Fibroblast of the conjunctiva (primary cell): ENCODE data around the gene OR10G4.
"Not testable (repeated sequence)": the region's sequence is repeated elsewhere in the genome, so short reads cannot be mapped to it uniquely, and the experiment has no call there.

Experiments used
- DNase-seq: peaks from one replicate; pipeline ENCODE4 v3.0.0-alpha.2; 2010; ENCODE audit warnings: low read depth

The OR10G4 gene

GRCh38 chr11:124012697-124013096 is at the start of gene OR10G4:
TSS of gene OR10G4 (plus strand) at chr11:124012997. CDS start at chr11:124015575, 2,578 bp downstream.
- no peak for DNase-seq

- DNase-seq = peak; percentile 20
Measured at GRCh38 chr11:123973816-123974215, 39.0 kb upstream of the OR10G4 start.

GRCh38 chr11:123976770-123977560 is 35.8 kb upstream of the OR10G4 start:
- DNase-seq = no peak

DNA sequence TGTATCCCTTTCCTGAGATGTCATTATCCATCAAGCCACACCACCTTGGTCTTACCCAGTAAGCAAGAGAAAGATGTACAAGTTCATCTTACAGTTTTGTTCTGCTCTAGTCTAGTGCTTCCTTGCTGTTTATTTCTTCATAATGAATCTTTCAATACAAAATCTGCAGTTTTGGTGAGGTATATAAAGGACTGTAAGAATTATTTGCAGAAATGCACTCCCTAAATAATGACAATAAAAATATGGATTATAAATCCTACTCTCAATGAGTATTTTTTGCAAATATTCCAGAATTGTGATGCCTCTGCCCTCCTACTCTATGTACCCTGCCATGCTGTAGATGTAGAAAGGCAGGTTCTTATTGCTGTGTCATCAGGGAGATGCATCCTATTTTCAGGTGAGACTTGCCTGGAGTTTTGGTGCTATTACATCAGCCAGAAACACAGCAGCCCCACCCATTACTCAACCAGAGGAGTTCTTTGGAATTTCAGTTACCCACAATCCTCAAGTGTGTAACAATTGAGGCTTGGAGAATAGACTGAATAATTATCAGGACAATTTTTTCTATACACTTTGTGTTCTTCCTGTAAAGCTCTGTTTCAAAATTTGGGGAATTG is 35.0 kb upstream of the OR10G4 start, which contains the start of gene OR10S1:
OR10S1 (minus strand) TSS at position 51 of the 617 bp plus-strand sequence. CDS start 117 bp downstream, outside the sequence.
- no peak for DNase-seq

- no peak for DNase-seq
Measured at GRCh38 chr11:123979311-123979710, 33.5 kb upstream of the OR10G4 start.

DNA sequence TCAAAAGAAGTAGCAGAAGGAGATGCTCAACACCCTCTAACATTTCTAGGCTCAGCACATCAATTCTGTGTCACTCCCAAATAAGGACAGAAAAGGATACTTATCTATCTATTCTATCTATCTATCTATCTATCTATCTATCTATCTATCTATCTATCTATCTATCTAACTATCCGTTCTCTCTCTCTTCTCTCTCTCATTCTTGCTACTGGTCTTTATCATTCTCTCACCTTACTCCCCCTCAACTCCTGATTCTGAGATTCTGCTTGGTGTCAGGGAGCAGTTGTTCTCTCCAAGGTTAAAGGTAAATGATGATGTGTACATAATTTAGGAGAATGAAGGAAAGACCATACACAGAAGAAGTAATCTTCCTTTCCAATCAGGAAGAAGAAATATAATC is 17.7 kb upstream of the OR10G4 start, which contains the start of gene OR10G6:
OR10G6 (minus strand) TSS at position 43 of the 400 bp plus-strand sequence; CDS start at position 43, 0 bp downstream.
- DNase-seq = no peak

- not testable (repeated sequence) for DNase-seq
Measured at GRCh38 chr11:124015837-124016236, 3.0 kb downstream of the OR10G4 start.

DNA sequence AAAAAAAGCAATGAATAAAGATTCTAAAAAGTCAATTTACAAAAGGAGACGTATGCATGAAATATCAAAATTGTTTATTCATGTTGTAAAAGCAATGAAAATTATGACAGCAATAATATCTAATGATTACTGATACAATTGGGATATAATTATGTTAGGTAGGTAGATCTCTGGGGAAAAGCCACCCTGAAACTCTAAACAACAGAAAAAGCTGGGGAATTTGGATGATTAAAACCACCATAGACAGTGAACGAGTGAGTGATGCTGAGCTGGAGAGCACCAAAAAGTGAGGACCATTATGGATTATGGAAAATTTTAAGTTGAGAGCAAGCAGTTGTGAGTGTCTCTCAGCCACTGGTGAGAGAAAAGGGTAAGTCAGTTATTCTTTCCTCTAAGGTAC is 13.7 kb downstream of the OR10G4 start, which contains the start of gene OR10G8:
OR10G8 (plus strand) TSS at position 301 of the 400 bp plus-strand sequence. CDS start 2,825 bp downstream, outside the sequence.
- DNase-seq = no peak

GRCh38 chr11:124036666-124037065 is 23.9 kb downstream of the OR10G4 start:
- DNase-seq = no peak

DNA sequence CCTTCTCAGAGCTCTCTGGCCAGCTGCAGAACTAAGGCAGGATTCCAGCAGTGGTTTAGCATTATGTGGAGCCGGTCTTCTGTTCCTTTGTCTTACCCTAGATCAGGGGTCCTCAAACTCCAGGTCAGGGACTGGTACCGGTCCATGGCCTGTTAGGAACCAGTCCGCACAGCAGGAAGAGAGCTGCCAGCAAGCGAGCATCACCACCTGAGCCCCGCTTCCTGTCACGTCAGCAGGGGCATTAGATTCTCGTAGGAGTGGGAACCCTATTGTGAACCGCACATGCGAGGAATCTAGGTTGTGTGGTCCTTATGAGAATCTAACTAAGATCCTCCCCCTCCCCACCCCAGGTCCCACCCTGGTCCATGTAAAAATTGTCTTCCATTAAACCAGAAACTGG is 26.8 kb downstream of the OR10G4 start:
- DNase-seq = no peak

- DNase-seq = no peak
Measured at GRCh38 chr11:124041254-124041653, 28.5 kb downstream of the OR10G4 start, which contains the start of gene OR10G7. TSS of gene OR10G7 (minus strand) at chr11:124041325. CDS start at chr11:124039001, 2,324 bp downstream.

GRCh38 chr11:124043420-124043819 is 30.6 kb downstream of the OR10G4 start:
- no peak for DNase-seq

DNA sequence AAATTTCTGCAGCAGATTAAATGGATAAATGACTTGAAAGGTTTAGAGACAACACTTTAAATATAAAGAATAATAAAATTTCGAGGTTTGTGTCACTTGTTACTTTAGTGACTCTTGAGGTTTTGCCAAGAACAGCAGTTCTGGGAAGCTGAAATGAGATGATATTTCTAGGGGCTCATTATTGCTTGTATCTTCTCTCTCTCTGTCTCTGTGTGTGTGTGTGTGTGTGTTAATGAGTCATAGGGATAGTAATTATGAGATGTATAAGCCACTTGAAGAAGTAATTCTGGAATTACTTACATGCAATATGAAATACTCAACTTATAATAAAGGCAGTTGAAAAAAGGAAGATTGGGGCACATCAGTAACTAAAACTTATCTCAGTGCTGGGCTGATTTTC is 38.0 kb downstream of the OR10G4 start:
- DNase-seq = no peak

GRCh38 chr11:124052966-124053365 is 40.2 kb downstream of the OR10G4 start:
- DNase-seq = no peak
